Measurements from ENCODE around the gene DPF1. TPM values are rescaled to one million over a fixed set of nuclear protein-coding genes. Genes with fewer than 3 reads are reported as not detected.

Gene DPF1
- total RNA-seq, 2 donors from 2014 or later = 3.3 to 4.5 TPM

GRCh38 chr19:38252385-38252784 is 28.4 kb upstream of the DPF1 start:
- WGBS, 2 experiments (ENCODE audit: insufficient coverage in 1 of 2, insufficient read length in 1 of 2) = 48 to 84% methylated on average over 2 to 5 of the region's 5 CpGs
- TF ChIP-seq, protein P1, sequence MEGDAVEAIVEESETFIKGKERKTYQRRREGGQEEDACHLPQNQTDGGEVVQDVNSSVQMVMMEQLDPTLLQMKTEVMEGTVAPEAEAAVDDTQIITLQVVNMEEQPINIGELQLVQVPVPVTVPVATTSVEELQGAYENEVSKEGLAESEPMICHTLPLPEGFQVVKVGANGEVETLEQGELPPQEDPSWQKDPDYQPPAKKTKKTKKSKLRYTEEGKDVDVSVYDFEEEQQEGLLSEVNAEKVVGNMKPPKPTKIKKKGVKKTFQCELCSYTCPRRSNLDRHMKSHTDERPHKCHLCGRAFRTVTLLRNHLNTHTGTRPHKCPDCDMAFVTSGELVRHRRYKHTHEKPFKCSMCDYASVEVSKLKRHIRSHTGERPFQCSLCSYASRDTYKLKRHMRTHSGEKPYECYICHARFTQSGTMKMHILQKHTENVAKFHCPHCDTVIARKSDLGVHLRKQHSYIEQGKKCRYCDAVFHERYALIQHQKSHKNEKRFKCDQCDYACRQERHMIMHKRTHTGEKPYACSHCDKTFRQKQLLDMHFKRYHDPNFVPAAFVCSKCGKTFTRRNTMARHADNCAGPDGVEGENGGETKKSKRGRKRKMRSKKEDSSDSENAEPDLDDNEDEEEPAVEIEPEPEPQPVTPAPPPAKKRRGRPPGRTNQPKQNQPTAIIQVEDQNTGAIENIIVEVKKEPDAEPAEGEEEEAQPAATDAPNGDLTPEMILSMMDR (conservative IDR thresholded peaks at IDR 0.05) = no peak
- Histone ChIP-seq H3K27me3 (ENCODE audit: control insufficient read depth, insufficient read depth, low read length, poor library complexity, severe bottlenecking) (no peaks in the 10 kb centered on the region), H3K4me3 (ENCODE audit: low read length) (no peak overlapping the region), H3K36me3 (ENCODE audit: control insufficient read depth, insufficient read depth, low read length) (no peaks in the 10 kb centered on the region), H3K9me3 (ENCODE audit: control insufficient read depth, low read length) (no peaks in the 10 kb centered on the region), H3K9ac (ENCODE audit: extremely low read depth, low read length, poor library complexity, severe bottlenecking) (no peak overlapping the region), H3K4me1 (ENCODE audit: control insufficient read depth, insufficient read depth, low read length) (peaks cover 5% of the 10 kb centered on the region), H3K27ac (ENCODE audit: low read depth, low read length) (no peak overlapping the region)
- Mint-ChIP-seq H3K4me3 (no peak overlapping the region), H3K9me3 (no peaks in the 10 kb centered on the region), H3K27ac (no peak overlapping the region), H3K4me1 (peaks cover 18% of the 10 kb centered on the region), H3K27me3 (ENCODE audit: insufficient read depth) (peaks cover 26% of the 10 kb centered on the region), H3K36me3 (ENCODE audit: low read depth) (no peaks in the 10 kb centered on the region)
- DNase-seq = peak; percentile 50

GRCh38 chr19:38251564-38252051 is 27.6 kb upstream of the DPF1 start:
- Mint-ChIP-seq H3K27me3 (ENCODE audit: insufficient read depth) (peaks cover 18% of the 10 kb centered on the region), H3K36me3 (ENCODE audit: low read depth) (no peaks in the 10 kb centered on the region), H3K4me3 (no peak overlapping the region), H3K27ac (no peak overlapping the region), H3K9me3 (no peaks in the 10 kb centered on the region), H3K4me1 (peaks cover 18% of the 10 kb centered on the region)
- Histone ChIP-seq H3K36me3 (ENCODE audit: control insufficient read depth, insufficient read depth, low read length) (no peaks in the 10 kb centered on the region), H3K9me3 (ENCODE audit: control insufficient read depth, low read length) (no peaks in the 10 kb centered on the region), H3K27me3 (ENCODE audit: control insufficient read depth, insufficient read depth, low read length, poor library complexity, severe bottlenecking) (no peaks in the 10 kb centered on the region), H3K4me1 (ENCODE audit: control insufficient read depth, insufficient read depth, low read length) (peaks cover 5% of the 10 kb centered on the region), H3K27ac (ENCODE audit: low read depth, low read length) (peak overlapping the region; percentile 59), H3K9ac (ENCODE audit: extremely low read depth, low read length, poor library complexity, severe bottlenecking) (no peak overlapping the region), H3K4me3 (ENCODE audit: low read length) (no peak overlapping the region)
- TF ChIP-seq, protein P1 (conservative IDR thresholded peaks at IDR 0.05) = no peak
- WGBS, 2 experiments (ENCODE audit: insufficient coverage in 1 of 2, insufficient read length in 1 of 2) = 37 to 48% methylated on average over 9 to 10 of the region's 10 CpGs
- DNase-seq = peak; percentile 54

GRCh38 chr19:38250821-38251563 is 27.0 kb upstream of the DPF1 start:
- H3K4me1 ChIP-seq (ENCODE audit: control insufficient read depth, insufficient read depth, low read length) = peaks cover 5% of the 10 kb centered on the region
- H3K27me3 Mint-ChIP-seq (ENCODE audit: insufficient read depth) = peaks cover 17% of the 10 kb centered on the region
- no peaks in the 10 kb centered on the region for H3K9me3 Mint-ChIP-seq
- no peak overlapping the region for H3K27ac Mint-ChIP-seq
- TF ChIP-seq, protein P1 (conservative IDR thresholded peaks at IDR 0.05) = no peak
- 31 to 52% methylated on average over 3 to 18 of the region's 18 CpGs for WGBS, 2 experiments (ENCODE audit: insufficient coverage in 1 of 2, insufficient read length in 1 of 2)
- peak; percentile 71 for DNase-seq
- H3K4me3 ChIP-seq (ENCODE audit: low read length) = no peak overlapping the region
- peaks cover 18% of the 10 kb centered on the region for H3K4me1 Mint-ChIP-seq
- H3K36me3 ChIP-seq (ENCODE audit: control insufficient read depth, insufficient read depth, low read length) = no peaks in the 10 kb centered on the region
- no peaks in the 10 kb centered on the region for H3K27me3 ChIP-seq (ENCODE audit: control insufficient read depth, insufficient read depth, low read length, poor library complexity, severe bottlenecking)
- H3K9me3 ChIP-seq (ENCODE audit: control insufficient read depth, low read length) = no peaks in the 10 kb centered on the region
- peak overlapping the region; percentile 59 for H3K27ac ChIP-seq (ENCODE audit: low read depth, low read length)
- H3K4me3 Mint-ChIP-seq = no peak overlapping the region
- H3K9ac ChIP-seq (ENCODE audit: extremely low read depth, low read length, poor library complexity, severe bottlenecking) = no peak overlapping the region
- no peaks in the 10 kb centered on the region for H3K36me3 Mint-ChIP-seq (ENCODE audit: low read depth)

Measured in endodermal cell (in vitro differentiated cells).